Mucosa of stomach (tissue), 1 donor: ENCODE data around the gene GALNT2.
A peak's percentile ranks its signal among the peaks of the same experiment; 100 is the strongest.

Source experiments
- H3K27me3 ChIP-seq: one replicate; pipeline ENCODE4 v1.7.0; 2013; ENCODE audit warnings: mild to moderate bottlenecking, low read length; ENCODE audit not compliant: control insufficient read depth, insufficient read depth
- H3K36me3 ChIP-seq: one replicate; pipeline ENCODE4 v1.7.0; 2013; ENCODE audit warnings: low read length; ENCODE audit not compliant: control insufficient read depth, insufficient read depth
- H3K4me1 ChIP-seq: one replicate; pipeline ENCODE4 v1.7.0; 2013; ENCODE audit warnings: mild to moderate bottlenecking, low read length; ENCODE audit not compliant: control insufficient read depth, insufficient read depth
- H3K4me3 ChIP-seq: one replicate; pipeline ENCODE4 v1.7.0; 2013; ENCODE audit warnings: low read length
- H3K9ac ChIP-seq: one replicate; pipeline ENCODE4 v1.7.0; 2013; ENCODE audit warnings: mild to moderate bottlenecking, low read length, moderate library complexity
- H3K9me3 ChIP-seq: one replicate; pipeline ENCODE4 v1.7.0; 2013; ENCODE audit warnings: mild to moderate bottlenecking, low read length, moderate library complexity; ENCODE audit not compliant: control insufficient read depth
- donor health status: Pancreatic carcinoma.

The GALNT2 gene

DNA sequence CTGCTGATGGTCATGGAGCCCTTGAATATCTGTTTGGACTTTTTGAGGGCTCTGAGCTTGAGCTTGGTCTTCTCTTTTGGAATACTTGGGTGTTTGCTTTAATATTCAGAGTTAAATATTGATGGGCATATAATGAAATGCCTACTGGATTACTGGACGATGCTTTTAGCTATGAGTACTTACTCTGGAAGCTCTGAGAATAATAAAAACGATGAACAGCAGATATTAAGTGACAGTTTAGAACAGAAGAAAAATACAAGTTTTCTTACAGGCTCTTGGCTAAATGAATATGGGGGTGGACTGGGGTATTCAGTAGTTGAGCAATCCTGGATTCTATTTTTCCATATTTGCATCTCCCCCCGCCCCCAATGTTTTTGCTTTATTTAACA is 20.7 kb downstream of the GALNT2 start:
- Histone ChIP-seq H3K4me3 (no peak overlapping the region), H3K9ac (no peak overlapping the region), H3K9me3 (no peaks in the 10 kb centered on the region), H3K36me3 (no peaks in the 10 kb centered on the region), H3K4me1 (peaks cover 10% of the 10 kb centered on the region), H3K27me3 (no peaks in the 10 kb centered on the region)

DNA sequence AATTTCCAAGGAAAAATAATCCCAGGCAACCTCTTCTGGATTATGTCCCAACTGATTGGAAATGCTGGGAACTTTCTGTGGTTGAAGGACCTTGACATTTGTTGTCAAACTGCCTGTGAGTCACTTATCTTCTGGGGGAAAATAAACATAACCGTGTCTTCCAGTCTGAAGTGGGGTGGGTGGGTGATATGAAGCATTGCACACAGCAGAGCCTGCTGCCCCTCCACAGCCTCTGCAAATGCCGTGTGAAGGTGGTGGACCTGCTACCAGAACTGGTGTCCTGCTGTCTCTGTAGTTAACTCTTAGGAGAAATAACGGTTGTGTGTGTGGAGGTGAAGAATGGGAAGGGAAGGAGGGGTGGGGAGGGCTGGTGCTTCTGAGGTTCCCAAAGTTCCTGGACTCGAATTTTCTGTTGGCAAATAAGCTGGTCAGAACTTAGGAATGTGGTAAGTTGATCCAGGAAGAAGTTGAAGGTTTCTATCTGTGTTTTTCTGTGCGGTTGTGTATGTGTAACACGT is 23.2 kb downstream of the GALNT2 start:
- Histone ChIP-seq H3K27me3 (no peaks in the 10 kb centered on the region), H3K4me3 (no peak overlapping the region), H3K9me3 (no peaks in the 10 kb centered on the region), H3K4me1 (no peaks in the 10 kb centered on the region), H3K36me3 (no peaks in the 10 kb centered on the region), H3K9ac (peak overlapping the region; percentile 17)

DNA sequence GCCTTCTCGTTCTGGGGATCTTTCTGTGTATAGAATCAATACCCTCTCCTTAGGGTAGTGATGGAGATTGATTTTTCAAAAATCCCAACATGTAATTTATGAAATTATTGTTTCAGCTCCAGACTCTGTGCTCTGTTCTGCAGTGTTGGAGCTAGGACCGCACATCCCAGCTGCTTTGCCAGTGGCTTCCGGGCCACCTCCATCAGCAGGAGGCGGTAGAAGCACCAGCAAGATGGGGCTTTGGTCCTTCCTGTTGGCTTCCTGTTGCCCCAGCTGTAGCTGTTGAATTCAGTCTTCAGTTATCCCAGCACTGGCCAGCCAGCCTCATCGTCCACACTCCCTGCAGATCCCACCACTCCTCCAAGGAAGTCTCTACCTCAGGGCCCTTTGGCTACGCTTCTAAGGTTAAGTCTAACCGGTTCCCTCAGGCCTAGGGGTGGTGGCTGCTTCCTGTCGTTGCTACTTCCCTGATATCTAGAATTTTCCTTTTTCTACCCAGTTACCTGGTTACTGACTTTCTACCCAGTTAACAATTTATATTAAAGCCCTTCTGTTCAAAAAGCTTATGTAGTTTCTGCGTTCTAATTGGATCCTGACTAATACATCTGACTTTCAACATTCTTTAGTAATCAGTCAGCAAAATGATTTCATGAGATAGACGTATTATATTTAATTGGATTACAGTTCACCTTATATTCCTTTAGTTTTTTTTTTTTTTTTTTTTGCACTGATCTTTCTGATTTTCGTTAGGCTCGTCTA is 24.6 kb downstream of the GALNT2 start:
- Histone ChIP-seq H3K4me1 (no peaks in the 10 kb centered on the region), H3K9me3 (no peaks in the 10 kb centered on the region), H3K4me3 (no peak overlapping the region), H3K9ac (no peak overlapping the region), H3K27me3 (no peaks in the 10 kb centered on the region), H3K36me3 (no peaks in the 10 kb centered on the region)

DNA sequence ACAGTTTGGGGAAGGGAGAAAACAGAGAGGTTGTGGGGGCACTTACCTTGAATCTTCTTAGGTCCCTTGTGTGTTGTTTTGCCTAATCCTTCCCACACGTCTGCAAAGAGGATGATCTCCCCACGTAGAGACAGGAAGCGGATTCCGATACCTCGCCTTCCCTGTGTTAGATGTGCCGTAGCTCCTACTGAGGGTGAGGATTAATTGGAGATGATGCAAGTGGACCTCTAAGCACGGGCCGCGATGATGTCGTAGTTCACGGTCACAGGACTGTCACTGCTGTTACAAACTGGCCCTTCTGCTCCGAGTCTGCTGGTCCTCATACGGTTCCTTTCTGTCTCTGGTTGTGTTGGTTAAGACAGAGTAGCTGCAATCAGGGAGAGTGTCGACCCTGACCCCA is 27.7 kb downstream of the GALNT2 start:
- no peak overlapping the region for H3K4me3 ChIP-seq
- no peaks in the 10 kb centered on the region for H3K9me3 ChIP-seq
- no peak overlapping the region for H3K9ac ChIP-seq
- H3K4me1 ChIP-seq, result no peaks in the 10 kb centered on the region
- no peaks in the 10 kb centered on the region for H3K27me3 ChIP-seq
- H3K36me3 ChIP-seq, result no peaks in the 10 kb centered on the region

DNA sequence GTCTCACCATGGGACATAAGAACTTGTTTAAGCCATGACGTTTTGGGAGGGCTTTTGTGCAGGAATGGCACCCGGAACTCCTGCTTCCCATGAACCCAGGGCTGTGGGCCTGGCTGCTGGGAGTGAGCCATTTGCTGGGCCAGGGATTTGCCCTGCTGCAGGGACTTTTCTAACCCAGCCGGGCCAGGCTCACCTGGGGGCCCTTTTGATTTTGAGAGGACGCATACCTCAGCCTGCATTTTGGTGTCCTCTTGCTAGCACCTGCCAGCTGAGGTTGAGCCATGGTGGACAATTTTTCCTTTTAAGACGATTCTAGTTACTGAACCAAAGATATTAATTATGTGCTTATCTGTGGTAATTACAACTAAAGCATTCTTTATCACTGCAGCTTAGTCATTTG is 28.9 kb downstream of the GALNT2 start:
- Histone ChIP-seq H3K9me3 (no peaks in the 10 kb centered on the region), H3K4me1 (no peaks in the 10 kb centered on the region), H3K9ac (no peak overlapping the region), H3K4me3 (no peak overlapping the region), H3K27me3 (no peaks in the 10 kb centered on the region), H3K36me3 (no peaks in the 10 kb centered on the region)

DNA sequence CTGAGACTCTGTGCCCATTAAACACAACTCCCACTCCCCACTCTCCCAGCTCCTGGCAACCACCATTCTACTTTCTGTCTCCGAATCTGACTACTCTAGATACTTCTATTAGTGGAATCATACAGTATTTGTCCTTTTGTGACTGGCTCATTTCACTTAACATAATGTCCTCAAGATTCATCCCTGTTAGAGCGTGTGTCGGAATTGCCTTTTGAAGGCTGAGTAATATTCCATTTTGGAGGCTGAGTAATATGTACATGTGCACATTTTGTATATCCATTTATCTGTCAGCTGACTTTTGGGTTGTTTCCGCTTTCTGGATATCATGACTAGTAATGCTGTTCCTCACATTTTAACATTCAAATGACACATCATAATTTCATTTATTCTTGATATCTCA is 30.3 kb downstream of the GALNT2 start:
- Histone ChIP-seq H3K9me3 (no peaks in the 10 kb centered on the region), H3K4me1 (no peaks in the 10 kb centered on the region), H3K27me3 (no peaks in the 10 kb centered on the region), H3K36me3 (no peaks in the 10 kb centered on the region), H3K9ac (no peak overlapping the region), H3K4me3 (no peak overlapping the region)

DNA sequence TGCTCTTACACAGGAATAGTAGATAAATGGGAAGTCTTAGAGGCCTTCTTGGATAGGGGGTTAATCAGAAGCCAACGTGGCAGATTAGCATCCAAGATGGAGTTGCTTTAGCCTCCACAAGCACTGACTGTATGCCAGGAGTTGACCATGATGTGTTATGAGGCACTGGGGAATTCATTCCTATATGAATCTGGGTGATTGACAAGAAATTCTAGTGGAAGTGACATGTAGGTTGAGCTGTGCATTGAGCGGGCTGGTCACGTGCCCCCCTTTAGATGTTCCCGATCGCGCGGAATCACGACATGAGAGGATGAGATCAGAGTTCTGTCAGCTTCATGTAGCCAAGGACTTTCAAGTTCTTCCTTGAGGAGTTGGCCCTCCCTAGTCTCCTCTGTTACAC is 31.7 kb downstream of the GALNT2 start:
- H3K9ac ChIP-seq, result no peak overlapping the region
- no peaks in the 10 kb centered on the region for H3K36me3 ChIP-seq
- no peak overlapping the region for H3K4me3 ChIP-seq
- peaks cover 6% of the 10 kb centered on the region for H3K4me1 ChIP-seq
- no peaks in the 10 kb centered on the region for H3K9me3 ChIP-seq
- no peaks in the 10 kb centered on the region for H3K27me3 ChIP-seq

DNA sequence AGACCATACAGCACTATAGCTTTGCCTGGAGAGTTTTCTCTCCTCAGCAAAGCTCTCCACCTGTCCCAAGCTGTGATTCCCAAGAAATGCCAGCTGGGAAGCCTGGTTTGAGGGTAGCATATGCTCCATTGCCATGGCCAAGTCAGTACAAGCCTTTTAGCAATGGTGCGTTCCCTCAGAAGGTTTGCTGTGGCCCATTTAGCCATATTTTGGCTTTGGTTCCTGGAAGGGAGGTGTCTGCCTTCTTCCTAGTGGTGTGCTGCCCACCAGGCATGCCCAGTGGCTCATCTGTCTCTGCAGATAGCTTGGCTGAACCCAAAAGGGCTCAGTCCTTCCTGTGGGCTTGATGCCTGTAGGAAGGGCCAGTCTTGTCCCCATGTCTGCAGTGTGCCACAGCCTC is 32.4 kb downstream of the GALNT2 start:
- H3K4me3 ChIP-seq, result no peak overlapping the region
- no peaks in the 10 kb centered on the region for H3K27me3 ChIP-seq
- no peaks in the 10 kb centered on the region for H3K9me3 ChIP-seq
- H3K36me3 ChIP-seq, result no peaks in the 10 kb centered on the region
- H3K9ac ChIP-seq, result no peak overlapping the region
- peaks cover 13% of the 10 kb centered on the region for H3K4me1 ChIP-seq

DNA sequence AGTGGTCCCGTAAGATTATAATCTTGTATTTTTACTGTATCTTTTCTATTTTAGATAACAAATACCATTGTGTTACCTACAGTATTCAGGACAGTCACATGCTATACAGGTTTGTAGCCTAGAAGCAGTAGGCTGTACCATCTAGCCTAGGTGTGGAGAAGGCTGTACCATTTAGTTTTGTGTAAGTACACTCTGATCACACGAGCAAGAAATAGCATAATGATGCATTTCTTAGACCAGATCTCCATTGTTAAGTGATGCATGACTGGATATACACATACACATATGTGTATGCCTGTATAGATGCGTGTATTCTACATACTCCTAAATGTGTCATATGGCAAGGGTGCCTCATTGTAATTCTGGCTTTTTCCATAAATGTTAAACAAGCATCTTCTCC is 33.9 kb downstream of the GALNT2 start:
- Histone ChIP-seq H3K4me3 (no peak overlapping the region), H3K9me3 (no peaks in the 10 kb centered on the region), H3K4me1 (peaks cover 28% of the 10 kb centered on the region), H3K27me3 (no peaks in the 10 kb centered on the region), H3K9ac (no peak overlapping the region), H3K36me3 (no peaks in the 10 kb centered on the region)

DNA sequence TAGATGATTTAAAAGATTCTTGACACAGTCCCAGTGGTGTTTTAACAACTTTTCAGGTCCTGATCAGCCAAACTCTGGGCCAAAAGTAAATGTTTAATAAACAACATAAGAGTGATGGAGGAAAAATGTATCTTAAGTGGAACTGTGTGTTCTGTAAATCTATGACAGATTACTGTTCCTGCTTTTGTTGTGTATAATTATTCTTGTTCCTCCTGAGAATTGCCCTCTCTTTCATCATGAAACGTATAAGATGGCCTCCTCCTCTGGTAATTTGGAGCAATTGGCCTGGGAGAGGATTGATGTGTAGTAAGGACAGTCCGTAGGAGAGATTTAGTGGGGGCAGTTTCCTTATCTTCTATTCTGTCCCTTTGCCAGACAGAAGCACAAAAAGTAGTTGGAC is 34.5 kb downstream of the GALNT2 start:
- Histone ChIP-seq H3K4me1 (peaks cover 34% of the 10 kb centered on the region), H3K4me3 (no peak overlapping the region), H3K27me3 (no peaks in the 10 kb centered on the region), H3K9me3 (no peaks in the 10 kb centered on the region), H3K36me3 (no peaks in the 10 kb centered on the region), H3K9ac (no peak overlapping the region)

DNA sequence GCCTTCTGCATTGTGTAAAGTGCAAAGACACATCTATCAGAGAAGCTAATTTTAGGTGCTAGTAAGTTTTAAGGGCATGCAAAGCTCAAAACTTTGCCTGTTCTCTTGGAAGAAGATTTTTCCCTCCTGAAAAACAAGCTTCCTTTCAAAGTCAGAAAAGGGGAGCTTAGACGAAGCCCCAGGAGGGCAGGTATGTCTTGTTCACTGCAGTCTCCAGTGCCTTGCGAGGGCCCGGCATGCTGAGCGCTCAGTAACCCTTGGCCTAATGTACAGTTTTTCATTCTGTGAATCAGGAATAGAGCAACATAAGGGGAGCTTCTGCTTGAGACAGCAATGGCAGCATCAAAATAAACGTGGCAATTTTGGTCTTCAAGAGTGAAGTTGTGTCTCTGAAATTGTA is 35.0 kb downstream of the GALNT2 start:
- Histone ChIP-seq H3K4me1 (peaks cover 36% of the 10 kb centered on the region), H3K4me3 (no peak overlapping the region), H3K36me3 (no peaks in the 10 kb centered on the region), H3K9me3 (no peaks in the 10 kb centered on the region), H3K27me3 (no peaks in the 10 kb centered on the region), H3K9ac (no peak overlapping the region)

DNA sequence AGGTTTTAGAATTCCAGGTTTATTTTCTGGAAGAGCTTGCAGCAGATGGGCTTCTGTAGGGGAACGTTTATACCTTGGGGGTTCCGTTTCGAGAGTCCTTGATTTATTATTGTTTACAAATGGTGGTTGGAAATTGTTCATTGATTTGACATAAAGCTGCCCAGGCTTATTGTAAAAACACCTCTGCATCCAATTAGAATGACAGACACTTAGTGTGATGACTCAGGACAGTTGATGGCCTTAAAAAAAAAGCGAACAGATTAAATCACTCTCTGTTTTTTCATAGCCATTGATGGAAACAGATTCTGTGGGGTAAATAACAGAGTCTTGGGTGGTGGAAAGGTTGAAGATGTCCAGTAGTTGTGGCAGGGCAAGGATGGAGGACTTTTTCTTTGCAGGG is 35.4 kb downstream of the GALNT2 start:
- no peaks in the 10 kb centered on the region for H3K9me3 ChIP-seq
- peaks cover 36% of the 10 kb centered on the region for H3K4me1 ChIP-seq
- no peak overlapping the region for H3K9ac ChIP-seq
- H3K4me3 ChIP-seq, result no peak overlapping the region
- no peaks in the 10 kb centered on the region for H3K36me3 ChIP-seq
- no peaks in the 10 kb centered on the region for H3K27me3 ChIP-seq
